ENCODE data around the gene HLA-DOB.

The HLA-DOB gene

GRCh38 chr6:32816746-32817204, at the start of gene HLA-DOB:
TSS of gene HLA-DOB (minus strand) at chr6:32817002. CDS start at chr6:32816951, 51 bp downstream.
- Histone ChIP-seq H3K4me3 (ENCODE audit: low read depth, low read length) (no peak within 1 kb of the TSS), H3K9ac (ENCODE audit: low read length) (no peak within 1 kb of the TSS), H3K4me1 (ENCODE audit: control insufficient read depth, insufficient read depth, low read length) (peaks cover 4% of the 10 kb centered on the region; the same call in 1 of the 2 replicates), H3K36me3 (ENCODE audit: control insufficient read depth, insufficient read depth, low read length) (no peaks in the 10 kb centered on the region), H3K27ac (ENCODE audit: low read depth, low read length) (no peak within 1 kb of the TSS), H3K9me3 (ENCODE audit: control insufficient read depth, insufficient read depth, low read depth, low read length) (no peaks in the 10 kb centered on the region), H3K27me3 (ENCODE audit: control insufficient read depth, insufficient read depth, low read length) (peaks cover 9% of the 10 kb centered on the region)

GRCh38 chr6:32865724-32866443, 49.1 kb upstream of the HLA-DOB start:
- Histone ChIP-seq H3K36me3 (ENCODE audit: control insufficient read depth, insufficient read depth, low read length) (no peaks in the 10 kb centered on the region), H3K27me3 (ENCODE audit: control insufficient read depth, insufficient read depth, low read length) (peaks cover 21% of the 10 kb centered on the region; the same call in 1 of the 2 replicates), H3K27ac (ENCODE audit: low read depth, low read length) (no peak overlapping the region), H3K4me3 (ENCODE audit: low read depth, low read length) (no peak overlapping the region), H3K9ac (ENCODE audit: low read length) (no peak overlapping the region), H3K4me1 (ENCODE audit: control insufficient read depth, insufficient read depth, low read length) (no peaks in the 10 kb centered on the region), H3K9me3 (ENCODE audit: control insufficient read depth, insufficient read depth, low read depth, low read length) (no peaks in the 10 kb centered on the region)

GRCh38 chr6:32862725-32863124, 45.9 kb upstream of the HLA-DOB start:
- H3K27ac ChIP-seq (ENCODE audit: low read depth, low read length): no peak overlapping the region
- no peaks in the 10 kb centered on the region for H3K4me1 ChIP-seq (ENCODE audit: control insufficient read depth, insufficient read depth, low read length)
- no peak overlapping the region for H3K4me3 ChIP-seq (ENCODE audit: low read depth, low read length)
- H3K9me3 ChIP-seq (ENCODE audit: control insufficient read depth, insufficient read depth, low read depth, low read length): no peaks in the 10 kb centered on the region
- no peaks in the 10 kb centered on the region for H3K36me3 ChIP-seq (ENCODE audit: control insufficient read depth, insufficient read depth, low read length)
- peaks cover 18% of the 10 kb centered on the region for H3K27me3 ChIP-seq (ENCODE audit: control insufficient read depth, insufficient read depth, low read length)
- H3K9ac ChIP-seq (ENCODE audit: low read length): no peak overlapping the region

GRCh38 chr6:32860674-32861073, 43.9 kb upstream of the HLA-DOB start:
- Histone ChIP-seq H3K4me3 (ENCODE audit: low read depth, low read length) (no peak overlapping the region), H3K27me3 (ENCODE audit: control insufficient read depth, insufficient read depth, low read length) (peaks cover 33% of the 10 kb centered on the region), H3K36me3 (ENCODE audit: control insufficient read depth, insufficient read depth, low read length) (no peaks in the 10 kb centered on the region), H3K9me3 (ENCODE audit: control insufficient read depth, insufficient read depth, low read depth, low read length) (no peaks in the 10 kb centered on the region), H3K9ac (ENCODE audit: low read length) (no peak overlapping the region), H3K4me1 (ENCODE audit: control insufficient read depth, insufficient read depth, low read length) (no peaks in the 10 kb centered on the region), H3K27ac (ENCODE audit: low read depth, low read length) (no peak overlapping the region)

- Histone ChIP-seq H3K27me3 (ENCODE audit: control insufficient read depth, insufficient read depth, low read length) (peaks cover 56% of the 10 kb centered on the region), H3K4me1 (ENCODE audit: control insufficient read depth, insufficient read depth, low read length) (no peaks in the 10 kb centered on the region; the same call in 1 of the 2 replicates), H3K36me3 (ENCODE audit: control insufficient read depth, insufficient read depth, low read length) (no peaks in the 10 kb centered on the region), H3K9ac (ENCODE audit: low read length) (no peak overlapping the region), H3K27ac (ENCODE audit: low read depth, low read length) (no peak overlapping the region), H3K4me3 (ENCODE audit: low read depth, low read length) (no peak overlapping the region), H3K9me3 (ENCODE audit: control insufficient read depth, insufficient read depth, low read depth, low read length) (no peaks in the 10 kb centered on the region)
Measured at GRCh38 chr6:32858194-32858593, 41.4 kb upstream of the HLA-DOB start.

- peaks cover 8% of the 10 kb centered on the region for H3K4me1 ChIP-seq (ENCODE audit: control insufficient read depth, insufficient read depth, low read length)
- H3K27me3 ChIP-seq (ENCODE audit: control insufficient read depth, insufficient read depth, low read length): peaks cover 65% of the 10 kb centered on the region
- no peak overlapping the region for H3K9ac ChIP-seq (ENCODE audit: low read length)
- no peak overlapping the region for H3K4me3 ChIP-seq (ENCODE audit: low read depth, low read length)
- no peaks in the 10 kb centered on the region for H3K9me3 ChIP-seq (ENCODE audit: control insufficient read depth, insufficient read depth, low read depth, low read length)
- H3K36me3 ChIP-seq (ENCODE audit: control insufficient read depth, insufficient read depth, low read length): no peaks in the 10 kb centered on the region
- no peak overlapping the region for H3K27ac ChIP-seq (ENCODE audit: low read depth, low read length)
Measured at GRCh38 chr6:32857156-32857891, 40.5 kb upstream of the HLA-DOB start.

- Histone ChIP-seq H3K4me3 (ENCODE audit: low read depth, low read length) (no peak overlapping the region), H3K36me3 (ENCODE audit: control insufficient read depth, insufficient read depth, low read length) (no peaks in the 10 kb centered on the region), H3K27me3 (ENCODE audit: control insufficient read depth, insufficient read depth, low read length) (peaks cover 82% of the 10 kb centered on the region), H3K9me3 (ENCODE audit: control insufficient read depth, insufficient read depth, low read depth, low read length) (no peaks in the 10 kb centered on the region), H3K27ac (ENCODE audit: low read depth, low read length) (no peak overlapping the region), H3K9ac (ENCODE audit: low read length) (no peak overlapping the region), H3K4me1 (ENCODE audit: control insufficient read depth, insufficient read depth, low read length) (peaks cover 11% of the 10 kb centered on the region)
Measured at GRCh38 chr6:32855467-32856174, 38.8 kb upstream of the HLA-DOB start.

GRCh38 chr6:32854376-32855178, 37.8 kb upstream of the HLA-DOB start:
- peaks cover 91% of the 10 kb centered on the region for H3K27me3 ChIP-seq (ENCODE audit: control insufficient read depth, insufficient read depth, low read length)
- no peaks in the 10 kb centered on the region; the same call in 1 of the 2 replicates for H3K36me3 ChIP-seq (ENCODE audit: control insufficient read depth, insufficient read depth, low read length)
- H3K9ac ChIP-seq (ENCODE audit: low read length): peak overlapping the region; percentile 39
- H3K4me1 ChIP-seq (ENCODE audit: control insufficient read depth, insufficient read depth, low read length): peaks cover 11% of the 10 kb centered on the region
- peak overlapping the region; percentile 90 for H3K4me3 ChIP-seq (ENCODE audit: low read depth, low read length)
- H3K27ac ChIP-seq (ENCODE audit: low read depth, low read length): no peak overlapping the region
- no peaks in the 10 kb centered on the region for H3K9me3 ChIP-seq (ENCODE audit: control insufficient read depth, insufficient read depth, low read depth, low read length)

- Histone ChIP-seq H3K4me1 (ENCODE audit: control insufficient read depth, insufficient read depth, low read length) (peaks cover 11% of the 10 kb centered on the region), H3K27ac (ENCODE audit: low read depth, low read length) (no peak within 1 kb of the TSS), H3K4me3 (ENCODE audit: low read depth, low read length) (peak within 1 kb of the TSS; percentile 90), H3K9ac (ENCODE audit: low read length) (peak within 1 kb of the TSS; percentile 39), H3K27me3 (ENCODE audit: control insufficient read depth, insufficient read depth, low read length) (peaks cover 89% of the 10 kb centered on the region), H3K9me3 (ENCODE audit: control insufficient read depth, insufficient read depth, low read depth, low read length) (no peaks in the 10 kb centered on the region), H3K36me3 (ENCODE audit: control insufficient read depth, insufficient read depth, low read length) (no peaks in the 10 kb centered on the region; the same call in 1 of the 2 replicates)
Measured at GRCh38 chr6:32853541-32854375, 37.0 kb upstream of the HLA-DOB start, which contains the start of the genes PSMB9 and TAP1. TSS of gene PSMB9 (plus strand) at chr6:32854192. CDS start at chr6:32854230, 38 bp downstream. TSS of gene TAP1 (minus strand) at chr6:32853704. CDS start at chr6:32853636, 68 bp downstream.
